Fibroblast of upper back skin (primary cell): ENCODE results near the gene IL5RA.
A peak's percentile ranks its signal among the peaks of the same experiment; 100 is the strongest.

Experiments used
- DNase-seq: peaks from one replicate; pipeline ENCODE4 v3.0.0-alpha.2; 2013

The IL5RA gene

DNA sequence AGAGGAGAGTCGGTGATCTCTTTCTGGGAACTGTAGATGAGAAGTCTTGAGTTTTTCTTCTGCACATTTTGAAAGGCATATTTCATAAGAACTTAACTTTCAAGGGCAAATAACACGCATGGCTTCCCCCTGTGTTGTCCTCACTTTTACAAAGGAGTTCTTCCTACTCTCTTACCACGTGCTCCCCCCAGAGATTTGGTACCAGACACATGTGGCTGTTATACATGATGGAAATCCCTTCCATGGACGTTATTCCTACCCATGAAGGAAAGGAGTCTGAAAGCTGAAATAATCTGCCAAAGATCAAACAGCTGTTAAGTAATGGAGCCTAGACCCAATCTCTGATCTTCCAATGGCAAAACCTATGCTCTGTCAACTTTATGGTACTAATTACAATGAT, 4.4 kb downstream of the IL5RA start:
- no peak for DNase-seq

GRCh38 chr3:3105246-3105645, 4.9 kb downstream of the IL5RA start:
- DNase-seq: no peak

DNA sequence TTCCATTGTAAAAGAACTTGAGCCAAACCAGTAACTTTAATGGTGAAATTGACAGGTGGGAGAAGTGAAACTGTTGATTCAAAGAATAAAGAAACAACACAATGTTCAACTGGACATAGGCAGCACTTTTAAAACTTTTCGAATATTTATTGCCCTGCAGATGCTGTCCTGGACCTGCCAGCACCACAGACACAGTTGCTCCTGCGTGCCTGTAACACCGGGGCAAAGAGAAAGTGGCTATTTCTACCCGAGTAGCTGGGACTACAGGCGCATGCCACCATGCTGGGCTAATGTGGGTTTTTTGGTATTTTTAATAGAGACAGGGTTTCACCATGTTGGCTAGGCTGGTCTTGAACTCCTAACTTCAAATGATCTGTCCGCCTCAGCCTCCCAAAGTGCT, 7.4 kb downstream of the IL5RA start:
- DNase-seq: no peak

GRCh38 chr3:3101660-3102458, 8.3 kb downstream of the IL5RA start:
- DNase-seq: no peak

DNA sequence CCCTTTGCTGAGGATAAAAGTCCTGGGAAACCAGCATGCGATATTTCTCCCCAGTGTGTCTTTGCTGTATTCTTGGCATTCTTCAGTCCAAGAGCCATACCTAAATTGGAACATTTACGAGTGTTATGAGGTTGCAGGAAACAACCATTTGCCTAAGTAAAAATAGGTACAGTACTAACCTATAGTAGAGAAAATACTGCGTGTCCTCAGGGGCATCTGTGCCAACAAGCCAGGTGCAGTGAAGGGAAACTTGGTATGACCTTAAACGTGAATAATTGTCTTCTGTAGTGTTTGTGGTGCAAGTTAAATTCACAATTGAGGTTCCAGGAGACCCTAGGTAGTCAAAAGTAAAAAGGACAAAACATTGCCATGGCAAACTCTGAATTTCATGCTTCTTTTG, 12.2 kb downstream of the IL5RA start:
- DNase-seq: no peak

DNA sequence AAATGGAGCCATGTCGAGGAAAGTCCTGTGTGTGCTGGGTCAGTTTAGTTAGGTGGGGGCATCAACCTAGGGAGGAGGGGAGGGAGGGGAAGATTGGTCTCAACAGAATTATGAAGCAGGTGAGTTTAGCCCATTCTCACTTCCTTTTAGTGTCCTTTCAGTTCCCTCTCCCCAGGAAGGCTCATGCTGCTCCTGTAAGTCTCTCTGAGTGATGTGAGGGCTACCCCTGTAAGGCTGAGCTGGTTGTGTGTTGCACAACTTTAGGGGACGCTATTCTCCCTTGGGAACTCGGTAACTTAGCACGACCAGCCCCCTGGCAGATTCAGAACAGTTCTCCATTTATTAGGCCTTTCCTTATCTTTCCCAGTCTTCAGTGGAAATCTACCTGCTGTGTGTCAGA, 21.2 kb downstream of the IL5RA start:
- no peak for DNase-seq

DNA sequence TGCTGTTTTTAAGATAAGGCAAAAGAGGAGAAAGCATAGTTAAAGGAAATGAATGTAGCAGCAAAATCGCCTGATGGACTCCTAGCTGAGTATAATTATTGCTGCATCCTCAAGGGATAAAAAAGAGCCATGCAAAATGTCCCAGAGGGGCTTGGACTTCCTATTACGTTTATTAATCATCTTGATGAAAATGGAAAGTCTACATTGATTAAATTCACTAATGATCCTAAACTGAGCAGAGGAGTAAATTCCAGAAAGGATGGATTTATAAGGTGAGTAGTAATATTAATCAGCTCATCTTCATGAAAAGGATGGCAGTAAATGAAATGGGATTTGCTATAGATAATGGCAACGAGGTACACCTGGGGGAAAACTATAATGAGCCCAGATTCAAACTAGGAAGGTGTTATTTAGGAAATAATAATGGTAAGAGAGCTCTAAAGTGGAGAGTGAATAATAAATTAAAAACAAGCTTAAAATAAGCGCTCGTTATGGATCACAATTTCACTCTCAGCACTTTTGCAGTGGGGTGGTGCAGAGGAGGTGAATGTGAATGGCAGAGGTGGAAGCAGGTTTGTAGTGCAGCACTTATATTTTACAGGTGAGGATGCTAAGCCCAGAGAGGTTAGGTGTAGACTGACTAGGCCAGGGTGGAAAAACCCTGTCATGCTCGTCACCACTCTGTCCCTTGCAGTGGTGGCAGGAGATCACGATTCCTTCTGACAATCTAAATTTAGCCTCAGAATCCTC, 22.3 kb downstream of the IL5RA start:
- no peak for DNase-seq

DNA sequence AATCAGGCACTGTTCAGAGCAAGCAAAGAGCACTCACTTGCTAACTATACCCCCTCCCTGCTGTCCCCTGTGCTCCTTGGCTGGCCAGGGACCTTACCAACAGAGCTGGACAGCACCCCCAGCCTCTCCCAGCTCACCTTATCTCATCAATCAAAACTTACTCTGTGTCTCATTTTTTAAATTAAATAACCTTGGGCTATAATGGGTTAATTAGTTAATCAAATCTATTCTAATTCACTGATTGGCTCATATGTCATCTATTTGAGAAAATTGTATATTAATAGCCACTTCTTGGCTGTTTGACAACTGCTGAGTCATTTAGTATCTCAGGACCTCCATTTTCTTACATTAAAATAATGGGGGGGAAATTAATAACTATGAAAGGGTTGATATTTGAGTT, 22.9 kb downstream of the IL5RA start:
- DNase-seq: no peak

DNA sequence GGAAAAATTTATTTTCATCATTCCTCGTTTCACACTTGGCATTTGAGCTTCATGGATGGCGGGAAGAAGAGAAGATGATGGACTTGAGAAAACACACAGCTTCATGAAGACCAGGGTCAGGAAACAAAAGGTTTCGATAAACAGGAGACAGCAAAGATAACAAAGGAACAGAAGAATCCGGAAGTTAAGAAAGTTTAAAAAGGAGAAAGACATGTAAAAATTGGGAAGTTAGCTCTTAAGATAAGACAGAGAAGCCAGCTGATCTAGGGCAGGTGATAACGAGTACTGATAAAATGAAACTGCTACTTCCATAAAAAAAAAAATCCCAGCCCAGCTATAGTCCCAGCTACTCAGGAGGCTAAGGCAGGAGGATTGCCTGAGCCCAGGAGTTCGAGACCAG, 23.9 kb downstream of the IL5RA start:
- no peak for DNase-seq

GRCh38 chr3:3085782-3086181, 24.4 kb downstream of the IL5RA start:
- DNase-seq: no peak

DNA sequence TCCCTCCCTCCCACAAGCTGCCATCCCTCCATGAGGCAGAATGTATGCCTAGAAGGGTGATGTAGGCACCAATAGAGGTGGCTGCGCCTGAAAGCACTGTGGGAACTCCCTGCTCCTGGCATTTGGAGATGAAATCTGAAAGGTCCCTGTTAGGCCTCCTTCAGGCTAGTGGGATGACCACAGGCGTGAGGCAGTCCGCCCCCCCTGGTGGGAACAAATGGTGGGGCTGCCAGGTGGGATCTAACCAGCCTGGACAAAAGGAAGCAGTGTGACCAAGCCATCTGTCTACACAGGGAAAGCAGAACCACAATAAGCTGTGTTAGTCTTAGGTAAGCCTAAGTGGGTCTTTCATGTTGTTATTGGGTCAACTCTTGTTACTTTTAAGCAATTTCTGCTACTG, 25.3 kb downstream of the IL5RA start:
- DNase-seq: no peak

DNA sequence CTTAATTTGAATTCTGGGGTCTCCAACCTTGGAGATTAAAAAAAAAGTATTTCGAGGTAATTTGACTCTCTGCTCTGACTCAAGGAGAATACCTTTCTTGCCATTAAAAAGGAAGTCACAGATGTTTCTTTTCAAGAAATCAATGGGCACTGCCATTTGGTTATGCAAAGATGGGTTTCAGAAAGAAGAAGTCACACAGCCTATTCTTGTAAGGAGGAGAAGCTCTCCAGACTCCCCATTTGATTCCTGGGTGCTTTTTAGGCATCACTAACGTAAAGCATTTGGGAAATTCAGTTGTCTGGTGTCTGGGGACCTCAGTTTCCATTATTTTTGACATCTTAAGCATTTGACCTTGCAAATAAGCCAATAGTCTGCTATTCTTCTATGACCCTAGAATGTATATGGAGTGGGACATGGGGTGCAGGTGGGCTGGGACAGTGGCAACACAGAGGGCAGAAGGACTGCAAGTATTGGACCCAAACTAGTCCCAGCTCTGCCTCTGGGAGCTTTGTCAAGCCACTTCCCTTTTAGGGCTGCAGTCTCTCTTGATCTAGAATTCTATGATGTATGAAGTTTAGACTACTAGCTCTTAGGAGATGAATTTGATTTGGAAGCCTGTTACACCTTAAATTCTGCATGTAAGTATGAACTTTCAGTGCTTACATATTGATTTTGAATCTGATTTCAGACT, 27.8 kb downstream of the IL5RA start:
- no peak for DNase-seq

DNA sequence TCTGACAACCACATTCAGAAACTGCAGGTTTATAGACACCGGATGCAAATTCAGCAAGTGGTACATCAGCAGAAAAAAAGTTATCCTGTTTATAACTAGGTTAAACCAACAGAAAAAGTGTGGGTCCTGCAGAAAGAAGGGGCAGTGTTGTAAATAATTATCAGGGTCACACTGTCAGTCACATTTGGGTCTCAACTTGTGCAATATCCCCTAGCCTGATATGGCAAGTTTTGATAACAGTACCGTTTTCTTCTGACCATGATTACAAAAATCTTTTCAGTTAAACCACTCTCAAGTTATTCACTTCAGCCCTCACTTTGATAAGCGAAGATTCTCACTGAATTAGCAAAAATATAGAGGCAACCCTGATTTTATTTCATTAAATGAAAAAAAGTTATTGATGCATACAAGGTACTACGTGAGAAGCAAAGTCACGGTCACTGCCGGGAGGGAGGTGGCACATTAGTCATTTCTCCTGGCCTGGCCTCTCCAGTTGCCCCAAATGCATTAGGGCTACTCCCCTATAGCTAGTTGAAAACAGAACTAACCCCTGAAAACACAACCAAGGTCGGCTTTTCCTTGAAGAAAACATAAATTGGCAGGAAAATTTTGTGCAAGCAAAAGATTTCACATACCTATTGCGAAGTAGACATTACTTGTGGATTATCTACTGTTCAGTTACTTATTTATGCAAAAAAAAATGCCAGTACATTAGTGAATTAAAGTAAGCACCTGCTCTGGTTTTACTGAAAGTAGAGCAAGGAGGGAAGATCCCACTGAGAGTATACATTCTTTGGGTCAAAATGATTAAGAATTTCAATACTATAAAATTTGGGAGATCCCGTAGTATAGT, 28.6 kb downstream of the IL5RA start:
- no peak for DNase-seq

DNA sequence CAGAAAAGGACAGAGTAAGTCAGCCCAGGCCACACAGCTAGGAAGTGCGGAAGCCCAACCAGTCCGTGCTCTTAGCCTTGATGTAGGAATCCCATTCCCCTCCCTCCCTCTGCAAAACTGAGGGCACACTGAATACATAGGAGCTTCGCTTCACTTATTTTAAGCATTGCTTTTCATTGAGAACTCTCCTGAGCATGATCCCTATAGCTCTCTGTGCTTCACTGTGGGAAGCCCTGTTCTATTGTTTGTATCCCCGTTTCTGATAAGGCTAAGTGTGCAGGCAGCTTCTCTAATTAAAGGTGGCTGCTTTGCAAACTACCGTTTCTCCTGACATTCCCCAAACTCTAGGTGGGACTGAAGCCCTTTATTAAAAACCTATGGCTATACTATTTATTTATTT, 29.9 kb downstream of the IL5RA start:
- no peak for DNase-seq

DNA sequence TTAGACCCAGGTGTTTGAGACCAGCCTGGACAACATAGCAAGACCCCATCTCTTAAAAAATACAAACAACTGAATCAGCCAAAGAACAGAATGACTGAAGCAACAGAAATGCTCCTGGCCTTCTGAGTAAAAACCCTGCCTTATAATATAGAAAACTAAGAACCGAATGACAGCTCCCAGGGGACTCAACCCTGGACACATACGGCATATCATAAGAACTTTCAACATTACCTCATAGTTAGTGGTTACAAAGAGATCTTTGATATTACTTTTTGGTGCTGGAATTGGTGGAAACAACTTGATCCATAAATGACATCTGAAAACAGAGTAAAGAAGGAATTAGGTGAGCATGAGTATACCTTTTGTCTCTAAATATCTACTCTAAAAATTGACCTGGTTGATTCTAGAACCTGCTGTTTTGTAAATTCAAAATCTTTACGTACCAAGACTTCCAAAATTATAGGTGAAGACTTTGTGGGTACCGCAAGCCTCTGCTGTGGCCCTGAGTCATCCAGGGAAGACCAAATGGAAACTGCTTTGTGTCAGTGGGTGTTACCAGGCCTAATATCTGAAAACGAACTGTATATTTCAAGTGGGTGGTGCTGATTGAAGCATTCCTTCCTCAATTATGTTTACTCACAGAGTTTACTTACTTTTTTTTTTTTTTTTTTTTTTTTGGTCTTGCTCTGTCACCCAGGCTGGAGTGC, 35.5 kb downstream of the IL5RA start:
- no peak for DNase-seq

DNA sequence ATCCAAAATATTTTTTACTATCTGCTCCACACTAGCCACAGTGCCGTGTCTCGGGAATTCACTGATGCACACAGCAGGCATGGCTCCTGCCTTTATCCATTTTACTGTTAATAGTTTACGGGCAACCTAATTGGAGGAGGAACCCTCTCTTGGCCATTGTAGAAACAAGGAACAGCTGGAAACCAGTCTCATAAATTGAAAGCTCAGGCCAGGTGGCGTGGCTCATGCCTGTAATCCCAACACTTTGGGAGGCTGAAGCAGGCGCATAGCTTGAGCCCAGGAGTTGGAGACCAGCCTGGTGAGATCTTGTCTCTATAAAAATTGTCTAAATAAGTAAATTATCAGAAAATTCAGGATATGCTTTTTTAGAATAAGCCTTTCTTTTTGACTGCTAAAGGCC, 39.0 kb downstream of the IL5RA start:
- no peak for DNase-seq

DNA sequence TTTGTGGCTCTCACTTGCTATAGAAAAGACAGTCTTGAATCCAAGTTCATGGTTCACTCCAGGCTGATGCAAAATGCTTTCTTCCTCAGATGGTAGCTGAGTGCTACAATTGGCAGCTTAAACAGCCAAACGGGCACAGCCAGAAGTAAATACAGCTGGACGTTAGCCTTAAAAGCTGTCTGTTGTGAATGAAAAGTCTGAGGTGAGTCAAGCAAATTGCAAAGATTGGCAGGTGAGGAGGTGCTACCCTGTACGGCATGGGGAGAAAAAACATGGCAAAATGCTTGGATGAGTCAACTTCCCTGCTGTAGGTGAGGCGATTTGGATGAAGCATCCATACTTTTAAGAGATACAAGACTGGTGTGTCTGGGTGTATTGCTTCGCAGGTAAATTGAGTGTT, 40.5 kb downstream of the IL5RA start:
- DNase-seq: peak; percentile 9

- DNase-seq: no peak
These were observed 41.8 kb downstream of the IL5RA start for GRCh38 chr3:3068358-3068881.

- DNase-seq: no peak
These were observed 43.3 kb downstream of the IL5RA start for GRCh38 chr3:3066910-3067309.

GRCh38 chr3:3066378-3066777, 43.8 kb downstream of the IL5RA start:
- DNase-seq: no peak

- DNase-seq: peak; percentile 76
These were observed 44.3 kb downstream of the IL5RA start for GRCh38 chr3:3065876-3066275.

GRCh38 chr3:3064297-3064696, 45.9 kb downstream of the IL5RA start:
- DNase-seq: no peak
